Effector CD4-positive, alpha-beta T cell (primary cell): ENCODE data around the gene E2F2.

ENCODE experiments used
- DNase-seq: peaks from one replicate; pipeline ENCODE4 v3.0.0-alpha.2; 2020

Gene E2F2

DNA sequence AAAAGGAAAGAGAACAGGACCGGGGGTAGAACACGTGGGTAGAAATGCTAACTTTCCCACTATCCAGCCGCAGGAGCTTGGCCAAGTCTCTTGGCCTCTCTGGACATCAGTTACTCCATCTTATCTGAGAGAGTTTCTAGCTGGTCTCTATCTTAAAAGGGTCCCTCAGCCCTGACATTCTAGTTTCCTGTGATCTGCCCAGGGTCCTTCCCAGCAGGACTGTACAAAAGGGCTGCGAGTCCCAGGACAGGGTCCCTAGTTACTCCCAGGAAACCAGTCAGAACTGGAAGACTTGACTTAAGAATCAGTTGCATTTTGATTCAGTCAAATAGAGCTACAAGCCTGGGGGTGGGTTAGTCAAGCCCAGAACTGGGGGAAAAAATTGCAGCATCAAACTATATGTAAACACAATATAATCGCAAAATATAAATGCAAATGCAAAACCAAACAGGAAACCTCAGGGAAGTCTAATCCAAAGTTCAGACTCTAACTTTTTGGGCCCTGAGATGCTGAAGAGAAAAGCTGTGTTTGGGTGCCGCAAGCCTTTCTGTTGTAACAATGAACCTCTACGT is 49.9 kb downstream of the E2F2 start:
- no peak for DNase-seq

DNA sequence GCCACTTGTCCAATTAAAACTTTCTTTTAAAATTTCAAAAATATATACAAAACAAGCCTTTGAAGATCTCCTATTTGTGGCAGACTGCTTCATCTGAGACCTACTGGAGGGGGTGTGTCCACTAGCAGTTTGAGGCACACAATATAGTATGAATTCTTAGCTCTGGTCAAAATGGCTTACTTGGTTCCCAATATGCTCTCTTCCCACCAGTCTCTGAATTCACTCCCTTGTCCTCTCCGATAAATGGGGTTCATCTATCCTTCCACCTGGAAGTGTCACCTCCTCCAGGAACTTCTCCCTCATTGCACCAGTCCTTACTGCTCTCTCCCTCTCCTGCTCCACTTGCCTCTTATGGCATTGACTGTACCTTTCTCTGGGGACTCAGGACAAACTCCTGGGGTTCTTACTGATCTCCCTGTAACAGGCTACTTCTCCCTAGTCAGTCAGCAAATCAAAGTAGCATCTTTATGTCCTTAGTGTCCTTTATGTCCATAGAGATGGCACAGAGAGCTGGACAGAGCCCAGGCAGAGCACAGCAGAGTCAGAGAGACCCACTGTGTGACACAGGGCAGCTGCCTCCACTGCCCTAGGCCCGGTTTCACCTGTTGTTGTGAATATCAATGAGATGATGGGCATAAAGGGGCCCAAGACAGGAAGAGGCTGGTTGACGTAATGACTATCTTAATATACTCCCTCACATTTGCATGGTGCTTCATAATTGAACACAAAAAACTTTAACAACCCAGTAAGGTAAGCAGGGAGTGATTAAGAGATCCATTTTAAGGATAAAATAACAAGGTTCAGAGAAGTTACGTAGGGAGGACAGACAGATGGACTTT is 50.6 kb downstream of the E2F2 start:
- DNase-seq = no peak

DNA sequence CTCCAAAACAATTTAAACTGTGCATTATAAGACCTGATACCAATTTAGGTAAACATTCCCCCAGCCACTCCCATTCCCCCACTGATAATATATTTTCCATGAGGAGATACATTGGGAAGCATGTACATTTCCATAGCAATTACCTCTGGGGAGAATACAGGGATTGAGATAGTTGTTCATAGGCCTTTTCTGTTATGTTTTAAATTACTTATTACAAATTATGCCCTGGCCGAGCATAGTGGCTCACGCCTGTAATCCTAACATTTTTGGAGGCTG is 51.4 kb downstream of the E2F2 start:
- no peak for DNase-seq

DNA sequence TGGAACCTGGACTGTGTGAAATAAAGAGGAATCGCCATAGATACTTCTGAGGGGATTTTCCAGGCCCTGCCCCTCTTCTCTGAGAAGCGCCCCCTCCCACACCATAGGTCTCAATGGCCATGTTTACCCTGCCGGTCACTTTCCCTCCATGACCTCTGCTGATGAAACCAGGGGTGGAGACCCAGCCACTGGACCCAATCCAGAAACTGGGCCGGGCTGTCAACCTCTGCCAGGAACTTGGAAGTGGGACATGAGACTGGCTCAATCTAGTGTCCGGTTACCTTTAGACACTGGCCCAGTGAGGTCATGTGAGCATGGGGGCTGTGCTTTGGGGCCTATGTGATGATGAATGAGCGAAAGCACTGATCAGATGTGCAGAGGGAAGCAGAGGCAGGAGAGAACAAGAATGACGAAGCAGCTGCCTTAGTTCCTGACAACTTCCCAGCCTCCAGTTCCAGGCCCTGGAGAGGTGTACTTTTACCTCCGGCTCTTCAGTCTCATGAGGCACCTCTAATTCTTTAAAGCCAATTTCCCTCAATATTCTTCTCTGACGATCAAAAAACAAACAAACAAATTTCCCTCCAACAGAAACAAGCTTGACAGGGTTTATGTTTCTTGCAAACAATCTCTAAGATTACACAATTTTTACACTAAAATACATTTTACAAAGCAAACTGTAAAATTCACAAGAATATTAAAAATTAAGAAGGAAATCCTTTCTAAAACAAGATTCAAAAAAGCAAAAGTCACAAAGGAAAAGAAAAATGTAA is 52.0 kb downstream of the E2F2 start:
- no peak for DNase-seq

DNA sequence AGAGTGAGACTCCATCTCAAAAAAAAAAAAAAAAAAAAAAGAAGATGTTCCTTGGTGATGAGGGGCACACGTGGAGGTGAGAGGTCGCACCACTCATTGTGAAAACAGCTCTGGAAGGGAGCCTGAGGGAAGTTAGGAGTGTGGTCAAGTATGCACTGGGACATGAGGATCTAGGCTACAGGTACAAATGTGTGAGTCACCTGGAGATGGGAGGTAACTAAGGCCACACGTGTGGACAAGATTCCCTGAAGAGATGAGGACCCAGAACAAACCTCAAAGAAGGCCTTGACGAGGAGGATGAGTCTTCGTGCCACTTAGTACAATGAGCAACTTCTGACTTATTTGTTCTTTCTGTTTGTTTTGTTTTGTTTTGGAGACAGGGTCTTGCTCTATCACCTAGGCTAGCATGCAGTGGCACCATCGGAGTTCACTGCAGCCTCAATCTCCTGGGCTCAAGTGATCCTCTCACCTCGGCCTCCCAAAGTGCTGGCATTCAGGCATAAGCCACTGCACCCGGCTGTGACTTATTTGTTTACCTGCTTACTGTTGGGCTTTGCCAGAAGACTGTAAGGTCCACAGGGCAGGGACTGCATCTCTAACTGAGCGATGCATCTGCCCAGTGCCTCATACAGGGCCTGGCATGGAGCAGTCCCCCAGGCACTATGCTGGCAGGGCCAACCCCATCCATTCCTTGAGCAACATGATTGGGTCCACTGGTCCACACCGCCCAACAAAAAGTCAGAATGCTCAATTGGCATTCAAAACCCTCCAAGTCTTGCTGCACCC is 53.5 kb downstream of the E2F2 start:
- DNase-seq = no peak

DNA sequence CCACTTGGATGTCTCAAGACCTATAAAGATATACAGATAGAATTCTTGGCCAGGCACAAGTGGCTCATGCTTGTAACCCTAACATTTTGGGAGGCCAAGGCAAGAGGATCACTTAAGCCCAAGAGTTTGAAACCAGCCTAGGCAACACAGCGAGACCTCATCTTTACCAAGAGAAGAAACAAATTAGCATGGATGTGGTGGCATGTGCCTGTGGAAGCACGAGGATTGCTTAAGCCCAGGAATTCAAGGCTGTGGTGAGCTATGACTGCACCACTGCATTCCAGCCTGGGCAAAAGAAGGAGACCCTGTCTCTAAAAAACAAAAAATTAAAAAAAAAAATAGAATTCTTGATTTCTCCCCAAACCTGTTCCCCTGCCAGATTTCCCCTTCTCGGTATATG is 55.4 kb downstream of the E2F2 start:
- DNase-seq = no peak

DNA sequence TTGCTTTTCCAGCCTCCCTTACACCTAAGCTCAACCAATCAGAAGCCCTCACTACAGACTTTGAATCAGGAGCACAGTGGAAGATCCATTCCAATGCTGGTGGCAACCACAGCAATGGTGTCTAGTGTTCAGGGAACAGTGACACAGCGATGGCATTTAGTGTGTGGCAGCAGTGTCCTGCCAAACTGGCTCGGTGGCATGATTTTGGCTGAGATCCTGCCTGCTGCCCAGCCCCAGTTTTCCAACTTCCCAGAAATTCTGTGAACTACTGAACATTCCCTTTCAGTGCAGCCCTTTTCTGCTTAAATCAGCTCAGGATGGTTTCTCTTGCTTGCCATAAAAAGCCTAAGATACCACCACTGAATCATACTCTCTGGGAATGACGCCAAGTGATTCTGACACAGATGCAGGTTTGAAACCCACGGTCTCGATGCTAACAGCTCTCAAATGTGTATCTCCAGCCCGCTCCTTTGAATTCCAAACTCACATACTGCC is 55.9 kb downstream of the E2F2 start:
- no peak for DNase-seq

DNA sequence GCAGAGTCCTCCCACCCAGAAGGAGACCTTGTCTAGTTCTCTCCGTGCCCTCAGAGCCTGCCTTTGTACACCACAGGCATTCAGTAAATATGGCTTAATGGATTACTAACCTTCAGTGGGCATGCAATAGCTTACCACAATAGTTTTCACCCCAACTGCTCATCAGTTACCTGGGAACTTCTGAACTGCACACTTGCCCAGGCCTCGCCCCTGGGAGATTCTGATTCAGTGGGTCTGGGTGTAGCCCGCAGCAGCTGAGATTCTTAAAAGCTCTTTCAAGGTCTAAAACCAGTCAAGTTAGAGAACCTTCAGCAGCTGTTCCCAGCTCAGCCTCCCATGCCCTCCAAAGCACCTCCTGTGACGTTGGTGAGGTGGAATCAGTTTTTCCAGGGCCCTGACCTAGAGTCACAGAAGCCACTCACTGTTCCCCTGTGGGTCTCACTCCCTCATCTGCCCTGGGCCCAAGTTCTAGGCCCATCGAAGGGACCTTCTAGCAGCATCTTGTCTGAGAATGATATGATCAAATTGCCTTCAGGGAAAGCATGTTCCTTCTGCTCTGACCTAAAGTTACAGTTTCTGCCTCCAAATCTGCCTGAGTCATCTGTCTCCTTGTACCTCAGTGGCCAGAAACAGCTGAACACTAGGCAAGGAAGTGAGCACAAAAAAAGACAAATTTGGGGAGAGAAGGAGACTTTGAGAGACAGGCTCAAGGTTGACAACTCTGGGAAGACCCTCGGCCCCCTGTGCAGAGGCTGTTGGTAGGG is 57.8 kb downstream of the E2F2 start:
- no peak for DNase-seq

DNA sequence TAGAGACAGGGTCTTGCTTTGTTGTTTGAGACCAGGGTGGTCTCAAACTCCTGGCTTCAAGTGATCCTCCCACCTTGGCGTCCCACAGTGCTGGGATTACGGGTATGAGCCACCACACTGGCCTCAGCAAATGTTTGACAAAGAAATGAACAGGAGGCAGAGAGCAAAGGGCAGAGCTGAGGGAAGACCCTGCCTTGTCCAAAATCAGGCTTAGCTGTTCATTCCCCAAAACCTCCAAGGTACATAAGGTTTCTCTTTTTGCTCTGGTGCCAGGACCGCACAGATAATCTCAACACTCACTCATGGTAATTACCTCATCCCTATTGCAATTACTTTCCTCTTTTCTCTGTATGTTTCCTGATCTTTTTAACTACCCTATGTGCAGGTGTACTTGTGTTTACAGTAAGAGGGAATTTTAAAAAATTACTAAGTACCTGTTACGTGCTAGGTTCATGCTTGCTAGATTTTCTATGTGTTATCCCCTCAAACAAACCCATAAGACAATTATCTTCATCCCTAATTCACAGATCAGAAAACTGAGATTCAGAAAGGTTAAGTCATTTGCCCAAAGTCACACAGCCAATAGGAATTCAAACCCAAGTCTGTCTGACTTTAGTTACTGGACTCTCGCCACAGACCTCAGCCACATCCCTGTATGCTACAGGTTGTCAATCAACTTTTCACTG is 58.5 kb downstream of the E2F2 start:
- no peak for DNase-seq

DNA sequence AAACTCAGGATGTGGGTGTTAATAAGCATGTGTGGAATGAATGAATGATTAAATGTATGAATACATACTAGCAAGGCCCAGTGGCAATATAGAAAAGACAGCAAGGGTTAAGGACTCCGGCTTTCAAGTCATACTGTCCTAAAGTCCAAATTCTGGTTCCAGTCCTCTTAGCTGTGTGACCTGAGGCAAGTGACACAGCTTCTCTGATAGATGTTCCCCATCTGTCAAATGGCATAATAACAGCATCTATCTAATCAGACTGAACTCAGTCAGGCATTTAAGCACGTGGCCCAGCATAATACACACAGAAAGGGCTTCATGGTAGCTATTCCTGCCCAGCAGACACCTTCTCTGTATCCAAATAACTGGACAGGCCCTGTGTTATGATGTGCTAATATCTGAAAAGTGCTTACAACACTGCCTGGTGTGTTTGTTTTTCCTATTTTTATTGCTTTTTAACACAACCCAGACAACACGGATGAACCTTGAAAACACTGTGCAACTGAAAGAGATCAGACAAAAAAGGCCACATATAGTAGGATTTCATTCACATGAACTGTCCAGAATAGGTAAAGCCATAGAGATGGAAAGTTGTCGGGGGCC is 59.5 kb downstream of the E2F2 start:
- no peak for DNase-seq

DNA sequence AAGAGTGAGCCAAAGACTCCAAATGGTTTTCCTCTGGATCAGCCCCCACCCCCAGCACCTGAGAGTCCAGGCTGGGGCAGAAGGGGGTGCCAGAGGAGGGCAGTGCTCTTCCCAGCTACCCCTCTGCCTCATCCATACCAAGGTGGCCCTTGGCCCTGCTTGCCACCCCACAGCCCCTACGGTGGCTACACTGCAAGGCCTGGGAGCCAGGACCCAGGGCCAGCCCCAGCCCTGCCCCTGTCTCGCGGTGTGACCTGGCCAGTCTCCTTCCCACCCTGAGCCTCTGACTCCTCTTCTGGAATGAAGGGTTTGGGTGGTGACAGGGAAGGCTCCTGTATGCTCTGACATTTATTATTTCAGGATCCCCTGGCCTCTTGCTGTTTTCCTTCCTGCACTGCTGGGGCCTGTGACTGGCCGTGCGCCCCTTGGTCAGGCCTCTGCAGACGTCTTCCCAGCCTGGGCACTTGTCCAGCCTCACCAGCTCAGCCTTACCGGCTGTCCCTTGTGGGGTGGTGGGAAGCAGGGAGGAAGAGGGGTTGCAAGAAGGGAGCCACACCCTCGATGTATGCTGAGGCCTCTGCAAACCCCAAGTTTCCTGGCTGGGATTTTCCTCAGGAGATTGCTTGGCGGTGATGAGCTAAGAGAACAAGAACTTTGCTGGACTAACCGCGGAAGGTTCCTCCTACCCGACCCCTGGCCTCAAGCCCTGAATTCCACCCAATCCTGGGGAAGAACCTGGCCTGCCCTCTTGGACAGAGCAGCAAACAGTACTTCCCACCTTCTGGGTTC is 60.6 kb downstream of the E2F2 start:
- no peak for DNase-seq

DNA sequence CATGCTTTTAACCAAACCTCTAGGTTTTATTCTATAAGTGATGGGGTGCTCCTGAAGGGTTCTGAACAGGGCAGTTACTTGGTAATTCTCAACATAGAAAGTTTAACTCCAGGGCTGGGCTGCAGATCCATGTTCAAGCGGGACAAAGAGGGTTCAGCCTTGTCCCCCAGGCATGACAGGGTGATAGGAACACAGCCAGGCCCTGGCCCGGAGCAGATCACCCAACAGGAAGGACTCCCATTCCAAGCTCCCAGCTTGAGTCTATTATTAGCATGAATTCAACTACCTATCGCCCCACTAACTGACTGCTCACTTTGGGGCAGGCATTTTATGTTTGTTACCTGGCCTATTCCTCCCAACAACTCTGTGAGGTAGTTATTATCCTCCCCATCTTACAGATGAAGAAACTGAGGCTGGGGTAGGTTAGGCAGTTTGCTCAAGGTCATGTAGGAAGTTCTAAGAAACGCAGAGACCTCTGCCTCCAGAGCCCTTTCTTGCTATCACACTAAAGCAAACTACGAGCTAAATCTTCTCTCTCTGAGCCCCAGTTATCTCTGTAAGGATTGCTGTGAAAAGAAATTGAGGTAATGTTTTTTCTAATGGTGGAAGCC is 61.6 kb downstream of the E2F2 start:
- DNase-seq = no peak

DNA sequence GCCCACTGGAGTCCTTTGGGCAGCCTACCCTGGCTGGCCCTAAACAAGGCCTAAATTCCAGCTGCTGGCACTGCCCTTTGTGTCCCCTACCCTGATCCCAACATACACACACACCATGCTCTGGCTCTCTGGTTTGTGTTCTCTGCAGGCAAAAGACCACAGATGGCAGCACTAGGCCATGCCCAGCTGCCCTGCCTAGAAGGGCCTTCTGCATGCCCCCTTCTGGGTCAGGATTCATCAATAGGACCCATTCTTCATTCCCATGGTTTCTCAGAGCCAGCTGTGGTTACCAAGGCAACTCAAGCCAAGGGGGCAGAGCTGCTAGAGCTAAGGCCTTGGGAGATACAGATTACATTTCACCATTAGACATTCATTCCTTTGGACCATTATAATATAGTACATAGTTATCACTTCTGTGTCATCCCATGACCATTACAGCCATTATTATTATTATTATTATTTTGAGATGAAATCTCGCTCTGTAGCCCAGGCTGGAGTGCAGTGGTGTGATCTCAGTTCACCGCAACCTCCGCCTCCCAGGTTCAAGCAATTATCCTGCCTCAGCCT is 64.5 kb downstream of the E2F2 start:
- DNase-seq = no peak

DNA sequence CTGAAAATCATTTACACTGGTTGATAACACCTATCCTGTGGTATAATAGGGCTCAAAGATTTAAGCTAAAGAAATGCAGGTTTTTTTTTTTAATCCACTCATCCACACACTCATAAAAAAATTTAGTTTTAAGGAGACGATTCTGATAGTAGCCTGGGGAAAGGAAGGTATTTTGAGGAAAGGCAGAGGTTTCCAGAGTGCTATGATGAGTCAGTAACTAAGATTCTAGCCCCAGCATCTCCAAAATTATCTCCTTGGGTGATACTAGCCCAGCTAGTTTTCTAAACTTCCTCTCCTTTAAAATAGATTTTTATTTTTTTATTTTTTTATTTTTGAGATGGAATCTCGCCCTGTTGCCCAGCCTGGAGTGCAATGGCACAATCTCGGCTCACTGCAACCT is 67.7 kb downstream of the E2F2 start:
- no peak for DNase-seq

DNA sequence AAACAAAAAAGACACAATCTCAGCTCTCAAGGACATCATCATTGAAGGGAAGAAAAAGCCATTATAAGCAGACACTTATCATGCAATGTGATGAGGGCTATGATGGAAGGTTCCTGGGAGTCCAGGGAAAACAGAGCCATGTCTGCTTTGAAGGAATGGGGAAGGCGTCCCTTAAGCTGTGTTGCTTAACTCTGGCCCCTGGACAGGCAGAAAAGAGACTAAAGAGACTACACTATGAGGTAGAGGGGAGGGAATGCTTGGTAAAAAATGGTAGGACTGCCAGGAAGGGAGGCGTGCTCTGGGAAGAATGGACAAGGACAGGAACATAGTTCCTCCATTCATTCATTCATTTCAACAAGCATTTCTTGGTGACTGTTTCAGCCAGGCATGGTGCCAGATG is 68.3 kb downstream of the E2F2 start:
- no peak for DNase-seq

DNA sequence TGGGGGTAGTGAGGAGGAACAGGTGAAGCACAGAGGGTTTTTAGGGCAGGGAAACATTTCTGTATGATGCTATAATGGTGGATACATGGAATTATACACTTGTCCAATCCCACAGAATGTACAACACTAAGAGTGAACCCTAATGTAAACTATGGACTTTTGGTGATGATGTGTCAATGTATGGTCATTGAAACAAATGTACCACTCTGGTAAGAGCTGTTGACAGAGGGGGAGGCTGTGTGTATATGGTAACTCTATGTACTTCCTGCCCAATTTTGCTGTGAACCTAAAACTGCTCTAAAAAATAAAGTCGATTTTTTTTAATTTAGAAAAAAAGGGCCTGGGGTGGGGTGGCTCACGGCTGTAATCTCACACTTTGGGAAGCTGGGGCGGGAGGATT is 70.0 kb downstream of the E2F2 start:
- DNase-seq = no peak

DNA sequence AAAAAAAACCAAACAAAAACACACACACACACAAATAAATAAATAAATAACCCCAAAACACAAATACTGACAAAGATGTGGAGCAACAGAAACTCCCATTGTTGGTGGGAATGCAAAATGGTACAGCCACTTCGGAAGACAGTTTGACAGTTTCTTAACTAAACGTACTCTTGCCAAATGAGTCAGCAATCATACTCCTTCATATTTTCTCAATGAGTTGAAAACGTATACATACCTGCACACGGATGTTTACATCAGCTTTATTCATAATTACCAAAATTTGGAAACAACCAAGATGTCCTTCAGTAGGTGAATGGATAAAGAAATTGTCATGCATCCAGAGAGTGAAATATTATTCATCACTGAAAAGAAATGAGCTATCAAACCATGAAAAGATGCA is 70.5 kb downstream of the E2F2 start:
- DNase-seq = no peak

DNA sequence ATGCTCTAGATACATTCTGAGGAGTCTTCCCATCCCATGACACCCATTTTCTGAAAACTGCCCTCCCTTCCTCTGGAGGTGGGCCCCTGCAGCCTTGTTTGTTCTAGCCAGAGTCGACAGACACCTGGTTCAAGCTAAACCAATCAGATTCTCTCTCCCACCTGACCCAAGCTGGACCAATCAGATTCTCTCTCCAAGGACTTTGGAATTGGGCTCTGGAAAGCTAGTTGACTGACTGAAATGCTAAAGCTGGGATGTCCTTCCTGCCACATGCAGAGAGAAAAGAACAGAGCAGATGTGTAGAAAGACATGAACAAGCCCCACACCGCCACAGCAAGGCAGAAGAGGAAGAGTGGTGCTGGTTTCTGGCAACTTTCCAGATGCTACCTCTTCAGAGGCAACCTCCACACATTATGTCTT is 71.7 kb downstream of the E2F2 start:
- no peak for DNase-seq
